NB4 (cell line): Measurements from ENCODE around the gene PCDHB11.
"Not testable (repeated sequence)": the region's sequence is repeated elsewhere in the genome, so short reads cannot be mapped to it uniquely, and the experiment has no call there.

ENCODE experiments used
- DNase-seq: peaks from one replicate; pipeline ENCODE4 v3.0.0; 2010; ENCODE audit warnings: low read depth
- H3K4me3 ChIP-seq: one replicate; pipeline ENCODE4 v1.5.1; 2011; ENCODE audit warnings: mild to moderate bottlenecking, low read depth, low read length, moderate library complexity
- CTCF ChIP-seq: IDR thresholded peaks from one replicate; pipeline ENCODE4 v1.5.1; 2012; ENCODE audit warnings: low read depth, low read length
- MAX ChIP-seq: IDR thresholded peaks from 2 replicates; pipeline ENCODE4 v1.6.1; 2011; ENCODE audit warnings: low read depth, low read length
- MYC ChIP-seq: IDR thresholded peaks from 2 replicates; pipeline ENCODE4 v1.6.1; 2011; ENCODE audit warnings: low read depth, low read length
- POLR2A ChIP-seq: IDR thresholded peaks from 2 replicates; pipeline ENCODE4 v1.6.1; 2011; ENCODE audit warnings: mild to moderate bottlenecking; ENCODE audit not compliant: insufficient read length; ENCODE audit errors: extremely low read depth

The PCDHB11 gene

GRCh38 chr5:141180313-141180712 lies 19.1 kb upstream of the PCDHB11 start:
- H3K4me3 ChIP-seq, result no peak overlapping the region
- no peak for DNase-seq
- no peak for TF ChIP-seq MAX
- TF ChIP-seq CTCF, result no peak
- TF ChIP-seq POLR2A, result no peak
- TF ChIP-seq MYC, result no peak

- H3K4me3 ChIP-seq, result no peak within 1 kb of the TSS
- no peak for TF ChIP-seq MAX
- TF ChIP-seq CTCF, result no peak
- no peak for TF ChIP-seq MYC
- no peak for TF ChIP-seq POLR2A
- DNase-seq, result no peak
Measured at GRCh38 chr5:141182248-141182647, 17.2 kb upstream of the PCDHB11 start, which contains the start of gene PCDHB16. Gene PCDHB16, plus strand, starts transcription at chr5:141182387. Its CDS starts 173 bp downstream, at chr5:141182560.

- DNase-seq, H3K4me3 ChIP-seq: not testable (repeated sequence)
Measured at GRCh38 chr5:141184117-141184855, 15.1 kb upstream of the PCDHB11 start.

GRCh38 chr5:141186897-141187512 lies 12.4 kb upstream of the PCDHB11 start, which contains the start of gene PCDHB9:
Gene PCDHB9, plus strand, starts transcription at chr5:141187161. Its CDS starts 158 bp downstream, at chr5:141187319.
- TF ChIP-seq MAX (no peak), CTCF (peak; percentile 86), POLR2A (no peak), MYC (no peak)
- peak; percentile 75 for DNase-seq
- peak within 1 kb of the TSS; percentile 41 for H3K4me3 ChIP-seq

- DNase-seq, H3K4me3 ChIP-seq: not testable (repeated sequence)
Measured at GRCh38 chr5:141188682-141189081, 10.7 kb upstream of the PCDHB11 start.

- H3K4me3 ChIP-seq, DNase-seq: not testable (repeated sequence)
Measured at GRCh38 chr5:141189131-141189530, 10.3 kb upstream of the PCDHB11 start.

- TF ChIP-seq CTCF (peak; percentile 78), POLR2A (no peak)
- DNase-seq, result peak; percentile 61
- no peak within 1 kb of the TSS for H3K4me3 ChIP-seq
Measured at GRCh38 chr5:141192110-141192725, 7.2 kb upstream of the PCDHB11 start, which contains the start of gene PCDHB10. Gene PCDHB10, plus strand, starts transcription at chr5:141192353. Its CDS starts 200 bp downstream, at chr5:141192553.

GRCh38 chr5:141194332-141194731 lies 5.1 kb upstream of the PCDHB11 start:
- not testable (repeated sequence) for H3K4me3 ChIP-seq, DNase-seq
